ENCODE measurements around the gene CD226. TPM values are rescaled to one million over a fixed set of nuclear protein-coding genes. Genes with fewer than 3 reads are reported as not detected.
"Not testable (repeated sequence)": the region's sequence is repeated elsewhere in the genome, so short reads cannot be mapped to it uniquely, and the experiment has no call there.

CD226 gene
- total RNA-seq, 1 experiment from 2014 or later, result 6.4 TPM

DNA sequence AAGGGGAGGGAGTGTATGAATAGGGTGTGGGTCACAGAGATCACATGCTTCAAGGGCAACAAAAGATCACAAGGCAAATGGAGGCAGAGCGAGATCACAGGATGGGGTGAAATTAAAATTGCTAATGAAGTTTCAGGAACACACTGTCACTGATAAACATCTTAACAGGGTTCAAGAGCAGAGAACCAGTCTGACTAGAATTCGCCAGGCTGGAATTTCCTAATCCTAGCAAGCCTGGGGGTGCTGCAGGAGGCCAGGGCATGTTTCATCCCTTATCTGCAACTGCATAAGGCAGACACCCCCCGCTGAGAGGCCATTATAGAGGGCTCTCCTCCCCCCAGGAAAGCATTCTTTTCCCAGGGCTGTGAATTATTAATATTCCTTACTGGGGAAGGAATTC, 68.6 kb downstream of the CD226 start:
- peaks cover 11% of the 10 kb centered on the region for H3K4me1 ChIP-seq (ENCODE audit: low read length)
- H3K79me2 ChIP-seq (ENCODE audit: low read length); H3K9me2 ChIP-seq (replicated peaks; ENCODE audit: insufficient read depth, low read length); H4K20me1 ChIP-seq (ENCODE audit: insufficient read depth, low read depth, low read length); H3K27me3 ChIP-seq (ENCODE audit: low read length); H3K36me3 ChIP-seq (ENCODE audit: insufficient read depth, low read length); H3K4me3 ChIP-seq (ENCODE audit: low read length); H3K4me2 ChIP-seq (ENCODE audit: low read depth, low read length, poor library complexity, severe bottlenecking); H3K9me3 ChIP-seq (ENCODE audit: low read length); DNase-seq; H2AFZ ChIP-seq (ENCODE audit: low read length); H3K9ac ChIP-seq (ENCODE audit: low read length); H3K27ac ChIP-seq (ENCODE audit: low read length): not testable (repeated sequence)

DNA sequence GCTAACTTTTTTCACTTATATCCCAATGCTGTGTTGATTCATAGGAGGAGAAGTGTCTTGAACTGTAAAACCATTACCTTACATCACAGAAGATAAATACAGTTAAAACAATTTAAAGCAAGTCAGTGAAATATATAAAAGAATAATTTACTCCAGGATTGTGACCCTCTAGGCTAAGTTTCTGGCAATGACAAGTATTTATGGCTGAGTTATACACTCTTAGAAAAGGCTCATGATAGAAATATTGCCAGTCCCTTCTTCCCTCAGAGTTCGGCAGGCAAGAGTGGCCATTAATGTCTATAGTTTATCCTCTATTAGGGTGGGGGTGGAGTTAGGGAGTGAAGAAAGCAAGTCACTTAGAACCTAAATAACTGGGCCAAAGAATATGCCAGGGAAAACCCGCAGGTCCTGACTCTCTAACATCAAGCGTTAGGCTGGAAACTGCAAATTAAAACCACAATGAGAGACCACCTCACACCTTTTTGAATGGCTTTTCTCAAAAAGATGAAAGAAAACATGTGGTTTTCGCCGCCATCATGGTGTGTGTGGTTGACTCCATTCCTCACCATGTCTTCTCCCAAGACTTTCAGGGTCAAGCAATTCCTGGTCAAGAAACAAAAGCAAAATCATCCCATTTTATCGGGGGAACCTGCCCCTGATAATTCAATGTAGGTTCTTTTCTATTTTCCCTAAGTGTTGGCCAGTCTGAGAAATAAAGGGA, 69.3 kb downstream of the CD226 start:
- H4K20me1 ChIP-seq (ENCODE audit: insufficient read depth, low read depth, low read length), result no peaks in the 10 kb centered on the region
- H2AFZ ChIP-seq (ENCODE audit: low read length), result no peak overlapping the region
- H3K9me3 ChIP-seq (ENCODE audit: low read length), result no peaks in the 10 kb centered on the region
- no peak overlapping the region for H3K4me3 ChIP-seq (ENCODE audit: low read length)
- H3K9ac ChIP-seq (ENCODE audit: low read length), result no peak overlapping the region
- H3K27ac ChIP-seq (ENCODE audit: low read length), result no peak overlapping the region
- H3K79me2 ChIP-seq (ENCODE audit: low read length), result no peaks in the 10 kb centered on the region
- no peaks in the 10 kb centered on the region for H3K36me3 ChIP-seq (ENCODE audit: insufficient read depth, low read length)
- no peaks in the 10 kb centered on the region for H3K9me2 ChIP-seq (replicated peaks; ENCODE audit: insufficient read depth, low read length)
- no peaks in the 10 kb centered on the region for H3K27me3 ChIP-seq (ENCODE audit: low read length)
- no peak overlapping the region for H3K4me2 ChIP-seq (ENCODE audit: low read depth, low read length, poor library complexity, severe bottlenecking)
- DNase-seq, result no peak
- H3K4me1 ChIP-seq (ENCODE audit: low read length), result peaks cover 8% of the 10 kb centered on the region

DNA sequence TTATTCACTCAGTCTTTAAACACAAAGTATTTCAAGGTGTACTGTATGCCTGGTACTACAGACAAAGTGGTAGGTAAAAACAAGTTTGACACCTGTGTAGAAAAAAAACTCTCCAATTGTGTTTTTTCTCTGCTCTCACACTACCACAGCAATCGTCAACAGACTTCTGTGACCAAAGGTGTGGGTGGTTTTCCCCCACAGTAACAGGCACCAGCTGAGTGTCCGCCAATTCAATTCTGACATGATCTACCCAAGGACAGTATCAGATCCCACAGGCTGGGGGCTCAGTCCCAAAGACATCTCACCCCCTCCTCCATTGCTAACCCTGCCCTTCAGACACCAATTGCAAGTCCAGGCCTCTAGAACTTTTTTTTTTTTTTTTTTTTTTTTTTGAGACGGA, 71.2 kb downstream of the CD226 start:
- Histone ChIP-seq H3K4me2 (ENCODE audit: low read depth, low read length, poor library complexity, severe bottlenecking) (no peak overlapping the region), H3K9me2 (replicated peaks; ENCODE audit: insufficient read depth, low read length) (no peaks in the 10 kb centered on the region), H3K9me3 (ENCODE audit: low read length) (no peaks in the 10 kb centered on the region), H4K20me1 (ENCODE audit: insufficient read depth, low read depth, low read length) (no peaks in the 10 kb centered on the region), H3K27me3 (ENCODE audit: low read length) (no peaks in the 10 kb centered on the region), H3K9ac (ENCODE audit: low read length) (no peak overlapping the region), H3K36me3 (ENCODE audit: insufficient read depth, low read length) (no peaks in the 10 kb centered on the region), H3K27ac (ENCODE audit: low read length) (no peak overlapping the region), H3K4me3 (ENCODE audit: low read length) (no peak overlapping the region), H2AFZ (ENCODE audit: low read length) (no peak overlapping the region), H3K4me1 (ENCODE audit: low read length) (no peaks in the 10 kb centered on the region), H3K79me2 (ENCODE audit: low read length) (no peaks in the 10 kb centered on the region)
- DNase-seq, result no peak

DNA sequence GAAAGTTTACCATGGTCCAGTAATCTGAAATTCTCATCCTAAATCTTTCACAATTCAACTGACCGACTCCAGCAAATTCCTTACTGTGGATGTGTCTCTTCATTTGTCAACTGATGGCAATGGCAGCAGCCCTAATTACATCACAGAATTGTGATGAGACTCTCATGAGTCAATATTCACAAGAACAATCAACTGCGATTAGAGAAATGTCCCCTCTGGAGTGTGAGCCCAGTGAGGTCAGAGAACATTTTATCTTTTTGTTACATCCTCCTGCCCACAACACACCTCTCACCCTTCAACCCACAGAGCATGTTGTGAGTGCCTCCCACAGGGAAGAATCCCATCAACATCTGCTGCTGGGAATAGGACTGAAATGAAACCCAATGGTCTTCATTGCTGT, 73.6 kb downstream of the CD226 start:
- Histone ChIP-seq H3K36me3 (ENCODE audit: insufficient read depth, low read length) (no peaks in the 10 kb centered on the region), H4K20me1 (ENCODE audit: insufficient read depth, low read depth, low read length) (no peaks in the 10 kb centered on the region), H3K4me3 (ENCODE audit: low read length) (no peak overlapping the region), H3K27ac (ENCODE audit: low read length) (no peak overlapping the region), H3K9me3 (ENCODE audit: low read length) (no peaks in the 10 kb centered on the region), H3K9ac (ENCODE audit: low read length) (no peak overlapping the region), H3K4me2 (ENCODE audit: low read depth, low read length, poor library complexity, severe bottlenecking) (no peak overlapping the region), H3K79me2 (ENCODE audit: low read length) (no peaks in the 10 kb centered on the region), H3K27me3 (ENCODE audit: low read length) (no peaks in the 10 kb centered on the region), H2AFZ (ENCODE audit: low read length) (no peak overlapping the region), H3K4me1 (ENCODE audit: low read length) (no peaks in the 10 kb centered on the region), H3K9me2 (replicated peaks; ENCODE audit: insufficient read depth, low read length) (no peaks in the 10 kb centered on the region)
- no peak for DNase-seq

DNA sequence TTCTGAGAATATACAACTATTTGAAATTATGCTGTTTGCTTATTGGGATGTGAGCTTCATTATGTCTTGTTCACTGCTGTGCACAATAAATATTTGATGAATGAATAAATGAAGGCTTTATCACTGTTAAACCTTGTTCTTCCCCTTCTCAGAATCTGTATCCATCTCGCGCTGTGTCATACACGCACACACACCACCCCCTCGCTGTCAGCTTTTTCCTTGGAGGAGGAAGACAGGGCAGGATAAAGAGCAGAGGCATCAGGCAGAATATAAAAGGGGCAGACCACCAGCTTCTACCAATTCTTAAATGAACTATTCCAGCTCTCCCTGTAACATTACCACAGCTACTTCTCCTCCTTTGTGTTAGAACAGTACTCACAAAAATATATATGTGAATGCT, 75.0 kb downstream of the CD226 start:
- no peak overlapping the region for H3K4me3 ChIP-seq (ENCODE audit: low read length)
- no peaks in the 10 kb centered on the region for H4K20me1 ChIP-seq (ENCODE audit: insufficient read depth, low read depth, low read length)
- no peaks in the 10 kb centered on the region for H3K9me2 ChIP-seq (replicated peaks; ENCODE audit: insufficient read depth, low read length)
- H3K79me2 ChIP-seq (ENCODE audit: low read length), result no peaks in the 10 kb centered on the region
- H3K27me3 ChIP-seq (ENCODE audit: low read length), result no peaks in the 10 kb centered on the region
- H3K27ac ChIP-seq (ENCODE audit: low read length), result no peak overlapping the region
- no peak overlapping the region for H3K4me2 ChIP-seq (ENCODE audit: low read depth, low read length, poor library complexity, severe bottlenecking)
- H3K9ac ChIP-seq (ENCODE audit: low read length), result no peak overlapping the region
- H3K9me3 ChIP-seq (ENCODE audit: low read length), result no peaks in the 10 kb centered on the region
- DNase-seq, result no peak
- H2AFZ ChIP-seq (ENCODE audit: low read length), result no peak overlapping the region
- H3K4me1 ChIP-seq (ENCODE audit: low read length), result no peaks in the 10 kb centered on the region
- H3K36me3 ChIP-seq (ENCODE audit: insufficient read depth, low read length), result no peaks in the 10 kb centered on the region

DNA sequence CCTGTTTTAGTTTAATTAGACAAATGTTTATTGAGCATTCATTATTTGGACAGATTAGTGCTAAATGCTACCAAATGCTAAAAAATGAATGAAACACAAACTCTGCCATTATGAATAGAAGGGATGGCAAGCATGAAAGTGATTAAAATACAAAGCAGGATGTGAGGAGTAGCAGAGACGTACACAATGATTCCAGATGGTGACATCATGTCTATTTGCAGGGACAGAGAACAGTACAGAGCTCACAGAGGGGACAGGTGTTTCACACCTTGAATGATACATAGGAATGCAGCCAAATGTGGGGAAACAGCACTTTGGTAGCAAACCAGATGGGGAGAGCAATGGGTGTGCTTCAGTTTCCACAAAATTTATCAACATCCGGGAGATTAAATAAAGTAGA, 76.3 kb downstream of the CD226 start:
- H3K4me3 ChIP-seq (ENCODE audit: low read length), result no peak overlapping the region
- no peak overlapping the region for H3K27ac ChIP-seq (ENCODE audit: low read length)
- no peaks in the 10 kb centered on the region for H3K4me1 ChIP-seq (ENCODE audit: low read length)
- no peaks in the 10 kb centered on the region for H3K9me3 ChIP-seq (ENCODE audit: low read length)
- H3K27me3 ChIP-seq (ENCODE audit: low read length), result no peaks in the 10 kb centered on the region
- H3K4me2 ChIP-seq (ENCODE audit: low read depth, low read length, poor library complexity, severe bottlenecking), result no peak overlapping the region
- DNase-seq, result no peak
- no peaks in the 10 kb centered on the region for H3K36me3 ChIP-seq (ENCODE audit: insufficient read depth, low read length)
- no peaks in the 10 kb centered on the region for H4K20me1 ChIP-seq (ENCODE audit: insufficient read depth, low read depth, low read length)
- no peaks in the 10 kb centered on the region for H3K79me2 ChIP-seq (ENCODE audit: low read length)
- H3K9ac ChIP-seq (ENCODE audit: low read length), result no peak overlapping the region
- no peaks in the 10 kb centered on the region for H3K9me2 ChIP-seq (replicated peaks; ENCODE audit: insufficient read depth, low read length)
- H2AFZ ChIP-seq (ENCODE audit: low read length), result no peak overlapping the region

DNA sequence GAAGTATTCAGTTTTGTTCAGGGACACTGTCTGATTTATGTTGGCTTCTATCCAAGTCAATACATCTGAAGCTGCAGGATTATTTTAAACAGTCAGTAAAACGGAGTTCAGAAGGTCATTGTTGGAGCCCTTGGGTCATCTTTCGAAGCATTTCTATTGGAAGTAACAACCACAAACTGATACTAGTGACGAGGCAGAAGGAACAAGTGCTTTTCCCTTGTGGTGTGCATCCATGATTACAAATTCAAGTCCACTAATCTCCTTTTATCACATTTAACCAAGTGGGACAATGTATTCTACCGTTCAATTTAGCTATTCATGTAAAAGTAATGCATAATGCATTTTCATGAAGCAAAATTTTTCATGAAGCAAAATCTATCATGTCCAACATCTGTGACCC, 76.9 kb downstream of the CD226 start:
- no peaks in the 10 kb centered on the region for H3K4me1 ChIP-seq (ENCODE audit: low read length)
- no peak overlapping the region for H2AFZ ChIP-seq (ENCODE audit: low read length)
- DNase-seq, result no peak
- no peaks in the 10 kb centered on the region for H3K27me3 ChIP-seq (ENCODE audit: low read length)
- no peak overlapping the region for H3K4me3 ChIP-seq (ENCODE audit: low read length)
- H3K9me2 ChIP-seq (replicated peaks; ENCODE audit: insufficient read depth, low read length), result no peaks in the 10 kb centered on the region
- H3K4me2 ChIP-seq (ENCODE audit: low read depth, low read length, poor library complexity, severe bottlenecking), result no peak overlapping the region
- H4K20me1 ChIP-seq (ENCODE audit: insufficient read depth, low read depth, low read length), result no peaks in the 10 kb centered on the region
- H3K36me3 ChIP-seq (ENCODE audit: insufficient read depth, low read length), result no peaks in the 10 kb centered on the region
- no peaks in the 10 kb centered on the region for H3K79me2 ChIP-seq (ENCODE audit: low read length)
- H3K9me3 ChIP-seq (ENCODE audit: low read length), result no peaks in the 10 kb centered on the region
- H3K9ac ChIP-seq (ENCODE audit: low read length), result no peak overlapping the region
- no peak overlapping the region for H3K27ac ChIP-seq (ENCODE audit: low read length)

DNA sequence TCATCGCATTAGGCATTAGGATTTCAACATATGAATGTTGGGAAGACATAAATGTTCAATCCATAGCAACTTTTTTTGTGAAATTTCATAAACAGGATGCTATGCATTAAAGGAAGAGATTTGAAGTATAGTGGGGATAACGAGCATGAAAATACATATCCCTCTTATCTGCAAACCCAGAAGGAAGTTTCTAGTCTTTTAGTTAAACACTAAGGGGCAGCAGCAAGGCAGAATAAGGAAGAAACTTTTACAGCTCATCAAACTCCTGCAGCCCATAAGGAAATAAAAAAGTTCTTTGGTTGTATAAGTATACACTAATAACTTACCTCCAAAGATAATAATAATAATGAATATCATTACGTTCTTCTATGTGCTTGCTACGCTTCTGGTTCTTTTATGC, 81.5 kb downstream of the CD226 start:
- Histone ChIP-seq H3K9me3 (ENCODE audit: low read length) (no peaks in the 10 kb centered on the region), H3K4me3 (ENCODE audit: low read length) (no peak overlapping the region), H3K9me2 (replicated peaks; ENCODE audit: insufficient read depth, low read length) (no peaks in the 10 kb centered on the region; the same call in 1 of the 2 replicates), H3K27me3 (ENCODE audit: low read length) (no peaks in the 10 kb centered on the region), H3K9ac (ENCODE audit: low read length) (no peak overlapping the region), H2AFZ (ENCODE audit: low read length) (no peak overlapping the region), H3K36me3 (ENCODE audit: insufficient read depth, low read length) (no peaks in the 10 kb centered on the region), H3K79me2 (ENCODE audit: low read length) (no peaks in the 10 kb centered on the region), H3K4me2 (ENCODE audit: low read depth, low read length, poor library complexity, severe bottlenecking) (no peak overlapping the region), H4K20me1 (ENCODE audit: insufficient read depth, low read depth, low read length) (no peaks in the 10 kb centered on the region), H3K4me1 (ENCODE audit: low read length) (no peaks in the 10 kb centered on the region), H3K27ac (ENCODE audit: low read length) (no peak overlapping the region)
- no peak for DNase-seq

Measured in Karpas-422 (cell line).